Measurements from ENCODE around the gene GRK7.

DNA sequence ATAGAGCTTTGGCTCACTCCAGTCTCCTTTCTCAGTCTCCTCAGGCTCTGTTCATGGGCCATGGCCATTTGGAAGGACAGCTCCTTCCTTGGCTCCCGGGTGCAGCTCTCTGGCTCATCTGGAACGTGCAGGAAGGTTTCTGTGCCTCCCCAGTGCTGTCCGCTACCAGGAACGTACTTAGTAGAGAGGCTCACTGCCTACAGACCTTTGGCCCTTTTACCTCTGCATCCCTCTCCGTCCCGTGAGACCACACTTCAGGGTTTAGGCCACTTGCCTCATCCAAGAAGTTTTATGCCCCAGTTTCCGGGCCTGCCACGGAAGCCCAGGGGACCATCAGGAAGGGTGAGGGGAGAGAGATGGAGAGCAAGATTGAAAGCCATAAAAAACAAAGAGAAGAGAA lies 20.9 kb downstream of the GRK7 start:
- TF ChIP-seq POLR2A (IDR thresholded peaks at IDR 0.05; ENCODE audit: low read depth, low read length) = no peak
- TF ChIP-seq, protein P1, sequence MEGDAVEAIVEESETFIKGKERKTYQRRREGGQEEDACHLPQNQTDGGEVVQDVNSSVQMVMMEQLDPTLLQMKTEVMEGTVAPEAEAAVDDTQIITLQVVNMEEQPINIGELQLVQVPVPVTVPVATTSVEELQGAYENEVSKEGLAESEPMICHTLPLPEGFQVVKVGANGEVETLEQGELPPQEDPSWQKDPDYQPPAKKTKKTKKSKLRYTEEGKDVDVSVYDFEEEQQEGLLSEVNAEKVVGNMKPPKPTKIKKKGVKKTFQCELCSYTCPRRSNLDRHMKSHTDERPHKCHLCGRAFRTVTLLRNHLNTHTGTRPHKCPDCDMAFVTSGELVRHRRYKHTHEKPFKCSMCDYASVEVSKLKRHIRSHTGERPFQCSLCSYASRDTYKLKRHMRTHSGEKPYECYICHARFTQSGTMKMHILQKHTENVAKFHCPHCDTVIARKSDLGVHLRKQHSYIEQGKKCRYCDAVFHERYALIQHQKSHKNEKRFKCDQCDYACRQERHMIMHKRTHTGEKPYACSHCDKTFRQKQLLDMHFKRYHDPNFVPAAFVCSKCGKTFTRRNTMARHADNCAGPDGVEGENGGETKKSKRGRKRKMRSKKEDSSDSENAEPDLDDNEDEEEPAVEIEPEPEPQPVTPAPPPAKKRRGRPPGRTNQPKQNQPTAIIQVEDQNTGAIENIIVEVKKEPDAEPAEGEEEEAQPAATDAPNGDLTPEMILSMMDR (IDR thresholded peaks at IDR 0.05; ENCODE audit: extremely low read depth in 1 of 2, insufficient read depth in 1 of 2, low read depth in 1 of 2, low read length in 2 of 2) = no peak
- TF ChIP-seq, protein P2, sequence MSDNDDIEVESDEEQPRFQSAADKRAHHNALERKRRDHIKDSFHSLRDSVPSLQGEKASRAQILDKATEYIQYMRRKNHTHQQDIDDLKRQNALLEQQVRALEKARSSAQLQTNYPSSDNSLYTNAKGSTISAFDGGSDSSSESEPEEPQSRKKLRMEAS (IDR thresholded peaks at IDR 0.05; ENCODE audit: insufficient read depth, insufficient read length) = no peak
- TF ChIP-seq EZH2 (IDR thresholded peaks at IDR 0.05; ENCODE audit: borderline replicate concordance, low read depth, low read length, severe bottlenecking) = no peak
- TF ChIP-seq GATA2 (IDR thresholded peaks at IDR 0.05; ENCODE audit: insufficient read depth, insufficient read length, low read depth, low read length) = no peak
- no peak for TF ChIP-seq MYC (IDR thresholded peaks at IDR 0.05; ENCODE audit: low read depth, low read length)
- no peak for TF ChIP-seq POLR2AphosphoS5 (IDR thresholded peaks at IDR 0.05; ENCODE audit: insufficient read depth, low read depth, low read length)
- no peak for TF ChIP-seq JUN (IDR thresholded peaks at IDR 0.05; ENCODE audit: borderline replicate concordance, insufficient read depth, insufficient read length, low read depth)

All from endothelial cell of umbilical vein (primary cell).